Measurements from ENCODE around the gene SLC15A1.
A peak's percentile ranks its signal among the peaks of the same experiment; 100 is the strongest.
"Not testable (repeated sequence)": the region's sequence is repeated elsewhere in the genome, so short reads cannot be mapped to it uniquely, and the experiment has no call there.

Gene SLC15A1

DNA sequence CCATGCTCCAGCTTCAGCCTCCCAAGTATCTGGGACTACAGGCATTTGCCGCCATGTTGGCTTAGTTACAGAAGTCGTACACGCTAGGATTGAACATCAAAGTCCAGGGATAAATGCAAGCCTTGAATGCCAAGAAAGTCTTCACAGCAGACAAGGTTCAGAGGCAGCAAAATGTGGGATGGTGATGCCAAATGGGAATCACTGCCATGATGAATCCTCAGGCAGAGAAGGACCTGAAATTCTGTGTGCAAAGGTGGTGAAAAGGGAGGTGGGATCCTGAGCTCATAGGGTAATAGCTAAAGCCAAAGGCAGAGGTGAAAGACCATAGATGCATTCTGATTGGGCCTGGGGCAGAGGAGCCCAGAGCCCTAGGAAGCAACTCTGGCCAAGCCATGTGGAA, 96.2 kb downstream of the SLC15A1 start:
- DNase-seq (ENCODE audit: low spot score) = no peak

DNA sequence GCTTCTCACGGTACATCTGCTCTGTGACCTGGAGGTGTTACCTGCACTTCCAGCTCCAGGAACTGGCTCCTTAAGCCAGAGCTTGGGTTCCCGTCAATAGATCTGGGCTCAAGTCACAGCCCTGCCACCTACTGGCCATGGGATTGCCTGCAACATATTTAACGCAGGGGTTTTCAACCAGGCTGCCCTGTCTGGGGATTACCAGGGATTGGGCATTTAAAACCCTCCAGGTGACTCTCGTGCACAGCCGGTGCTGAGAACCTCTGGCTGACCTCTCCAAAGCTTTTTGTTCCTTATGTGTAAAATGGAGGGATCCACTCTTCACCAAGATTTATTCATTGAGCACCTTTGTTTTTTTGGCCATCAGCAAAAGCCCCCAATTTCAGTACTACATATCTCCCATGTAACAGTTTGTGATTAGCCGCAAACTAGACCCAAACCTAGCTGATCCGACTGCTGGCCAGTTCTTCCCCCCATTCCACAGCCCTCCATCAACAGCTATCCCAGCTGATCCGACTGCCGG, 98.9 kb downstream of the SLC15A1 start:
- DNase-seq (ENCODE audit: low spot score) = peak; percentile 85

DNA sequence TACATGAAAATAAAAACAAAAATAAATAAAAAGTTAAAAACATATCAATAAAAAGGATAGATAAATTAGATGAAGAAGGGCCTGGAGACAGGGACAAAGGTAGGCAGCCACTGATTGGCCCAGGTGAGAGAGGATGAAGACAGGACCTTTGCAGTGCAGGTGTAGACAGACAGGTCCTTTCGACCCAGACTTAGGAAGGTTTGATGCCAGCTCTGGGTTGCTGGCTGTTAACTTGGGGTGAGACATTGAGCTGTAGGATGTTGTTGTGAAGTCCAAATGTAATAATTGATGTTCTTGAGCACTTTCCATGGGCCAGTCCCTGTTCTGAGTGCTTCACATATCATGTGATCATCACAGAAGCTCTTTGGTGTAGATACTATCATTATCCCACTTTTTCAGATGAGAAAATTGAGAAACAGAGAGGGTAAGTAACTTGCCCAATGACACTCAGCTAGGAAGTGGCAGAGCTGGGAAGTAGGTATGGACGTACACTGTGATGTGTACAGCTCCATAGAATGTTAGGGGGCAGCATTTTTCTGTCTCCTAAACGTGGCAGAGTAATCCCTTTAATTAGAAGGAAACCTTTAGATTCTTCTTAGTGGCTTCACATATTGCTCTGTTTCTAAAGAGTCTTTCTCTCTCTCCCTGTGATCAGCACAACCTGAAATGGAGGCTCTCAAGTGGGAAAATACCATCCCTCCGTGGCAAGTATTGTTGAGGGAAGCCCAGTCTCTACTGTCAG, 99.6 kb downstream of the SLC15A1 start:
- no peak for DNase-seq (ENCODE audit: low spot score)

DNA sequence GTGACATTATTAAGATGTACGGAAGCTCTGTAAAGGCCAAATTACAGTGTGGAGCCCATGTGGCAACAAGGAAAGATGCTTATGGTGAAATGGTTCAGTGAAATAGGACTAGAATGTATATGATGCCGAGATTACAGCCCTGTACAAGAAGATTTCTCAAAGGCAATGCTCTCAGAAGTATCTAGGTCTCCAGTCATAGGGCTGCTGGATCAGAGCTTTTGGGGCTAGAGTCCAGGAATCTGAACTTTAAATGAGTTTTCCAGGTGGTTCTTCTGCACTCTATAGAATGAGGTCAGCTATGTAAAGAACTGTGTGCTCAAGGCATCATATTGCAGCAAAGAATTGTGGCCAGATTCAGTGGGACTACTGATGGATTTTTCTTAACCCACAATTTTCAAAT, 100.2 kb downstream of the SLC15A1 start:
- DNase-seq (ENCODE audit: low spot score) = no peak

DNA sequence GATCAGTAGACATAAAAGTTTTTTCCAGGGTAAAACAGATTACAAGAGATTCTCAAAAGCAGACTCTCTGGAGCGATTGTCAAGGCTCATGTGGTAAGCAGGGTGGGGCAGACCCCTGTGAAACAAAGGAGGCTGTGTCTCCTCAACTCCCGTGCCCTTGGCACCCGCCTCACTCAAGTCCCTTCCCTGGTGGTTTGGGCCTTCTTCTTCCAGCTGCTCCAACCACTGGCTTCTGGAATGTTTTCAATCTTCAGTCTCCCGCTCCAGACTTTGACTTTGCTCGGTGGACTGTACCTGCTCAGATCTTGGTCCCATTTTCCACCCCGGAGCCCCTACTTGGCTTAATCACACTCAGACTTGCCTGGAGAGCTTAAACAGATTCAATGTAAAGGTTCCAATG, 100.7 kb downstream of the SLC15A1 start:
- no peak for DNase-seq (ENCODE audit: low spot score)

DNA sequence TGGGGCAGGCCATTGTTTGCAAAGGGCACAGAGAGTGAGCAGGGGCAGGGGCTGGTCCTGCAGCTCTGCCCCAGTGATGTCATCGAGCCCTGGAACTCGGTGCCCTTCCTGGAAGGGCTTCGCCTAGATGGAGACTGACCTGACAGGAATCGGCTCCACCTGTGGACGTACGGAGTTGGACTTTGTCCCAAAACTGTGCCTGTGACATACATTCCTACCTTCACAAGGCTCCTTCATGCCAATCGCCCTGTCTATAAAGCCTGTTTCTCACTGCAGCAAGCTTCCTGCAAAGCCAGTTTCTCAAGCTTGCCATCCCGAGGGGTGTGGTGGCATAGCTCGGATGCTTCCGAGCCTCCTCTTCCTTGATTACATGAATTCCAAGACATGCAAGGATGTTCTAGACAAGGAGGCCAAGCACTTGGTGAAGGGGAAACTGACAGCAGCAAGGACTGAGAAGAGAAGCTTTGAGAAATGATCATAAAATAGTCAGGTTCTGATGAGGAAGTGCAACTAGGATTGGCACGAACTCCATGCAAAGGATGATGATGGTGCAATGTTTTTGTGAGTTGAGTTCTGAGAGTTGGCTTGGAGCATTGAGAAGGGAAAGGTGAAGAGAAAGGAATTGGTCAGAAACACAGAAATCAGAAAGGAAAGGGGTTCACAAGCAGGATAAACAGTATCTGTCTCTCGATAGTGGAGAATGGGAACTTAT, 101.9 kb downstream of the SLC15A1 start:
- peak; percentile 80 for DNase-seq (ENCODE audit: low spot score)

DNA sequence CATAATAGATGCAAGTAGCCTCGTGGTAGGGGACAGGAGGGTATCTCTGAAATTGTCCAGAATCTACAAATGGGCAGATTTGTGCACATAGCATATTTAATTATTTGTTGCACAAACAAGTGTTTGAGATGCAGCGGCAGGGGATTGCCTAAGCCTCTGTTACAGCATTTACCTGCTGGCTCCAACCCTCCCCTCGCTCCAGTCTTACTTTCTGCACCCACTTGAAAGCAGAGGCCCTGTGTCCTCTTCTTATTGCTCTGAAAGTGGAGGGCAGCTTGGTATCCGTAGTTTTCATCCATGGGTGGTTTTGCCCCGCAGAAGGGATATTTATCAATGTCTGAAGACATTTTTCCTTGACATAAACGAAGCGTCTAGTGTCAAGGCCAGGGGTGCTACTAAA, 102.6 kb downstream of the SLC15A1 start:
- DNase-seq (ENCODE audit: low spot score) = no peak

DNA sequence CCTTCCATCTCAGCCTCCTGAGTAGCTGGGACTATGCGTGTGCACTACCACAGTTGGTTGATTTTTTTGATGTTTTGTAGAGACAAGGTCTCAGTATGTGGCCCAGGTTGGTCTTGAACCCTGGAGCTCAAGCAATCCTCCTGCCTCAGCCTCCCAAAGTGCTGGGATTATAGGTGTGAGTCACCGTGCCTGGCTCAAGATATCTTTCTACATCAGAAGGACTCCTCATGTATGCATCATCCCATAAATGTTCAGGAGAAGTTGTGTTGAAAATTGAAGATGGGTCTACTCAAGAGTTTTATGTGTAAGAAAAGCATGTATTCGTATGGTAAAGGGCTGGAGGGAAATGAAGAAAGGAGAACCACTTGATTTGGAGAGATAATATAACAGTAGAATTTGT, 103.8 kb downstream of the SLC15A1 start:
- DNase-seq (ENCODE audit: low spot score) = no peak

DNA sequence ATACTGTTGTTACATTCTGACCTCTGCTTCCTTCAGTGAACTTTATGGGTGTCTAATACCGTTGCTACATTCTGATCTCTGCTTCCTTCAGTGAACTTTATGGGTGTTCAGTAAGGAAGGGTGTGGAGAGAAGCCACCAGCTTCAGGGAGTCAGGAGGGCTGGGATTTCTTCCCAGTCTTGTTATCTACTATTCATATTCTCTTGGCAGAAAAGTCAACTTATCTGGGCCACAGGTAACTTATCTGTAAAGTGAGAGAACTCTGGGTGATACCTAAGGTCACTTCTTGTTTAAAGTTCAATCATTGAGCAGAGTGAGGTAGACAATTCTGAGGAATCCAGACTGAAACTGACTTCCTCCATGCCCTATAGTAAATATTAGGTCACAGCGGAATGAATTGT, 104.3 kb downstream of the SLC15A1 start:
- DNase-seq (ENCODE audit: low spot score) = peak; percentile 53

DNA sequence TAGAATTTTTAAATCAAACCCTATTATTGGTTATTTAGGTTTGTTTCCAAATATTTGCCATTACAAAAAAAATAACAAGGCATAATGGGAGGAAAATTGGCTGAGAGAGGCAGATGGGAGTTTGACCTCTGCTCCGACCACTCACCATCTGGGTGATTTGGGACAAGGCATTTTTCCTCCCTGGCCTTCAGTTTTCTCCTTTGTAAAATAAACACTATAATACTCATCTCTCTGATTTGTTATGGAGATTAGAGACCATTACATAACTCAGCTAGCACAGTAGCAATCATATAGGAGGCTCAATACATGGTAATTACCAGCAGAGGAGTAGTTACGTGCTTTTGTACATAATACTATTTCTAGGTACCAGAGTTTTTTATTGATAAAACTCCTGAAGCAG, 105.4 kb downstream of the SLC15A1 start:
- DNase-seq (ENCODE audit: low spot score) = no peak

DNA sequence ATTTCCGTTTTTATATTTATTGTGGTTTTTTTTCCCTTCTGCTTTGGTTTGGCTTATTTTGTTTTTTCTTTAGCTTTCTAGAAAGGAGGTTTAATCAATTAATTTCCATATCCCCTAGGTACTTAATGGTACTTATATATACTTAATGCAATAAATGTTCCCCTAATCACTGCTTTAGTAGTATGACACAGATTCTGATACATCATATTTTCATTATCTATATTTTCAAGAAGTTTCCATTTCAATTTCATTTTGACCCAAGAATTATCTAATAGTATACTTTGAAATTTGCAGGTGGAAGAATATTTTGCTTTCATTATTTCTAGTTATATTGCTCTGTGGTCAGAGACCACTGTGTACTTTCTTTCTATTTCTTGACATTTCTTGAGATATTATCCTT, 109.0 kb downstream of the SLC15A1 start:
- no peak for DNase-seq (ENCODE audit: low spot score)

DNA sequence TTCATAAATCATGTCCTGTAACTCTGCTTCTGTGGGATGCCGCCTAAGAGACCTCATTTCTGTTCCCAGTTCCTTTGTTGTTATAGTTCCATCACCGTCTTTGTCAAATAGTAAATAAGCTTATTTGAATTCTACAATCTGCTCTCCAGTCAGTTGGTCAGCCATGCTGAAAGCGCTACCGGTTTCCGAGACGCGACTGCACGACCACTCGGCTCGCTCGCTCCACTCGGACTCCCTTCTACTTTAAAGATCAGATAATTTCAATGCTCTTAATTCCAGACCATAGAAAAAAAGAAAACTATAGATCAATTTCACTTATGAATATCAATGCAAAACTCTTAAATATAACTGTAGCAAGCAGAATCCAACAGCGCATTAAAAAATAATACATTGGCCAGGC, 111.4 kb downstream of the SLC15A1 start:
- DNase-seq (ENCODE audit: low spot score) = no peak

DNA sequence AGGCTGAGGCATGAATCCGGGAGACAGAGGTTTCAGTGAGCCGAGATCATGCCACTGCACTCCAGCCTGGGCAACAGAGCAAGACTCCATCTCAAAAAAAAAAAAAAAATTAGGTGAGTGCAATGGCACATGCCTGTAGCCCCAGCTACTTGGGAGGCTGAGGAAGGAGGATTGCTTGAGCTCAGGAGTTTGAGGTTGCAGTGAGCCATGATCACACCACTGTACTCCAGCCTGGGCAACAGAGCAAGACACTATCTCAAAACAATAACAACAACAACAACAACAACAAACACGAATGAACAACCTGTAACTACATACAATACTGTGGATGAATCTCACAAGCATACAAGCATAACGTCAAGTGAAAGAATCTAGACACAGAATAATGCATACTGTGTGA, 112.7 kb downstream of the SLC15A1 start:
- not testable (repeated sequence) for DNase-seq (ENCODE audit: low spot score)

DNA sequence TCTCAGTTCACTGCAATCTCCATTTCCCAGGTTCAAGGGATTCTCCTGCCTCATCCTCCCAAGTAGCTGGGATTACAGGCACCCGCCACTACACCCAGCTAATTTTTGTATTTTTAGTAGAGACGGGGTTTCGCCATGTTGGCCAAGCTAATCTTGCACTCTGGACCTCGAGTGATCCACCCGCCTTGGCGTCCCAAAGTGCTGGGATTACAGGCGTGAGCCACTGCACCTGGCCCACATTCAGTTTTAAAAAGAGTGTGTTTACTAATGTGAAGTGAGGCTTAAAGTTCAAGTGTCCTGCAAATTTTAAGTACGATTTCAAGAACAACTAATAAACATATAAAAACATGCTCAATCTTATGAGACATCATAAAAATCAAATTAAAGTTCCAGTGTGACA, 114.1 kb downstream of the SLC15A1 start:
- not testable (repeated sequence) for DNase-seq (ENCODE audit: low spot score)
